K562 (cell line): Measurements from ENCODE around the gene NAV2. TPM values are rescaled to one million over a fixed set of nuclear protein-coding genes. Genes with fewer than 3 reads are reported as not detected.
A peak's percentile ranks its signal among the peaks of the same experiment; 100 is the strongest.

ENCODE experiments used
- ATAC-seq: fragments of 200-7000 bp; cut with Tn5 transposase; 3 replicates; pipeline ENCODE4 v1.9.1; 2020; ENCODE audit warnings: moderate library complexity
- BruUV-seq: library from RNA; stranded (reverse); fragments of 400-500 nt; replicated peaks from 2 replicates; lab custom pipeline; 2021; lab: Mats Ljungman, UMichigan
- CTCF ChIA-PET: fragments of 300-600 bp; formaldehyde crosslinking; extraction: SDS; loops from one replicate; lab custom pipeline; 2021; ENCODE audit warnings: low intra/inter-chr PET ratio; lab: Yijun Ruan, JAX
- POLR2A ChIA-PET: fragments of 300-600, 350-650 bp; sonication (Branson Sonifier 250); formaldehyde crosslinking; extraction: SDS; loops from one replicate; lab custom pipeline; 2021; ENCODE audit warnings: antibody characterized with exemption, inconsistent platforms; lab: Yijun Ruan, JAX
- DNase-seq, 4 experiments: peaks; one replicate each; pipeline versions ENCODE4 v3.0.0 to v3.0.0-alpha.2; 2011 to 2018; ENCODE audit warnings: low spot score in 3 of 4, mixed read lengths in 3 of 4; ENCODE audit errors: extremely low read depth in 1 of 4
- FAIRE-seq: peaks from 2 replicates; lab custom pipeline; 2011; peaks lifted over from hg19 to GRCh38; lab: Jason Lieb, UNC
- H2AFZ ChIP-seq: 2 replicates; pipeline ENCODE4 v1.6.0; 2011; ENCODE audit warnings: low read depth, low read length, control low read depth, inconsistent platforms
- H3K27ac ChIP-seq: fragments of 200-600 bp; 3 replicates; pipeline ENCODE4 v1.8.0; 2011; ENCODE audit warnings: low read depth, mild to moderate bottlenecking, control low read depth, inconsistent platforms, low read length, moderate library complexity, mixed read lengths; ENCODE audit errors: extremely low read depth
- H3K27me3 ChIP-seq, 2 experiments: fragments of 300-600 bp in 1 of 2; 2 replicates in 1 of 2; 3 replicates in 1 of 2; pipeline versions ENCODE4 v1.6.0 to v1.8.0; 2011; ENCODE audit warnings: inconsistent platforms in 2 of 2, low read length in 2 of 2, mild to moderate bottlenecking in 1 of 2, mixed read lengths in 1 of 2, moderate library complexity in 1 of 2; ENCODE audit not compliant: control insufficient read depth in 2 of 2, insufficient read depth in 2 of 2
- H3K36me3 ChIP-seq: fragments of 300-600 bp; 3 replicates; pipeline ENCODE4 v1.8.0; 2011; ENCODE audit warnings: mild to moderate bottlenecking, low read length, inconsistent platforms; ENCODE audit not compliant: control insufficient read depth, insufficient read depth
- H3K4me1 ChIP-seq, 2 experiments: fragments of 200-600 bp in 1 of 2; replicated peaks in 1 of 2; 2 replicates in 1 of 2; 3 replicates in 1 of 2; pipeline versions ENCODE4 v1.5.1 to v1.8.0; 2011; ENCODE audit warnings: inconsistent platforms in 2 of 2, low read length in 2 of 2, mild to moderate bottlenecking in 1 of 2, mixed read lengths in 1 of 2, moderate library complexity in 1 of 2; ENCODE audit not compliant: control insufficient read depth in 2 of 2, insufficient read depth in 2 of 2
- H3K4me2 ChIP-seq: 2 replicates; pipeline ENCODE4 v1.6.1; 2011; ENCODE audit warnings: low read length, control low read depth, inconsistent platforms, mixed read lengths; ENCODE audit not compliant: insufficient read depth
- H3K4me3 ChIP-seq: fragments of 200-600 bp; sonication (generic), shearing (Covaris generic); 2 replicates; pipeline ENCODE4 v1.5.1; 2016; ENCODE audit warnings: control low read depth, inconsistent platforms
- H3K79me2 ChIP-seq: fragments of 200-600 bp; 3 replicates; pipeline ENCODE4 v1.8.0; 2011; ENCODE audit warnings: low read length, inconsistent platforms; ENCODE audit not compliant: control insufficient read depth, insufficient read depth
- H3K9ac ChIP-seq, 2 experiments: 2 replicates each; pipeline versions ENCODE4 v1.6.0 to v1.6.1; 2011; ENCODE audit warnings: low read depth in 2 of 2, low read length in 2 of 2, control low read depth in 1 of 2, inconsistent platforms in 1 of 2, mild to moderate bottlenecking in 1 of 2, mixed read lengths in 1 of 2; ENCODE audit not compliant: insufficient read depth in 1 of 2
- H3K9me1 ChIP-seq: one replicate; pipeline ENCODE4 v1.6.0; 2011; ENCODE audit warnings: inconsistent platforms, mild to moderate bottlenecking, low read length, moderate library complexity; ENCODE audit not compliant: control insufficient read depth, insufficient read depth
- H3K9me3 ChIP-seq: replicated peaks from 2 replicates; pipeline ENCODE4 v1.5.1; 2011; ENCODE audit warnings: low read depth, low read length, inconsistent platforms; ENCODE audit not compliant: control insufficient read depth, insufficient read depth
- H4K20me1 ChIP-seq: replicated peaks from 2 replicates; pipeline ENCODE4 v1.6.1; 2011; ENCODE audit warnings: low read length, inconsistent platforms, mixed read lengths; ENCODE audit not compliant: control insufficient read depth, insufficient read depth
- CREM ChIP-seq: IDR thresholded peaks from 2 replicates; pipeline ENCODE4 v1.6.1; 2014; ENCODE audit warnings: antibody characterized with exemption, low read depth
- DEAF1 ChIP-seq: fragments of 450-650 bp; formaldehyde crosslinking; IDR thresholded peaks from 2 replicates; pipeline ENCODE4 v1.4.0; 2020; ENCODE audit warnings: mild to moderate bottlenecking, moderate library complexity
- RAD21 ChIP-seq, 2 experiments: fragments of 250-450 bp in 1 of 2; fragments of 450-650 bp in 1 of 2; sonication (Bioruptor Pico) in 1 of 2; formaldehyde crosslinking in 1 of 2; IDR thresholded peaks in 1 of 2; conservative IDR thresholded peaks in 1 of 2; 2 replicates each; pipeline versions ENCODE4 v1.4.0 to v1.8.0; 2020 to 2022; ENCODE audit warnings: mild to moderate bottlenecking in 2 of 2, moderate library complexity in 1 of 2
- REST ChIP-seq, 2 experiments: fragments of 450-650 bp; formaldehyde crosslinking in 1 of 2; IDR thresholded peaks; 2 replicates each; pipeline versions ENCODE4 v1.4.0 to v1.6.1; 2014 to 2020; ENCODE audit warnings: mild to moderate bottlenecking in 2 of 2, borderline replicate concordance in 1 of 2, low read depth in 1 of 2
- SPI1 ChIP-seq: IDR thresholded peaks from 2 replicates; pipeline ENCODE4 v1.6.1; 2011; ENCODE audit warnings: low read depth, low read length, control low read depth, borderline replicate concordance
- WGBS: fragments of 100-300 bp; shearing (Covaris generic); methylation state at CpG from one replicate; pipeline ENCODE4 v1.1.6; 2016; ENCODE audit warnings: low coverage, mixed read lengths; ENCODE audit not compliant: insufficient coverage; ENCODE audit errors: missing lambda C conversion rate; 5-methylcytosine and 5-hydroxymethylcytosine counted together
- in situ Hi-C: fragments of 300-500 bp; cut with MboI; formaldehyde crosslinking; loops from 4 replicates; pipeline ENCODE4 v1.15.0; 2018; ENCODE audit warnings: inconsistent platforms, mixed read lengths
- intact Hi-C: fragments of 100-400 bp; cut with micrococcal nuclease; formaldehyde crosslinking; loops from 2 replicates; pipeline ENCODE4 v1.14.2; 2022
- polyA plus RNA-seq, 8 experiments: library from polyadenylated mRNA; depleted of rRNA in 4 of 8; stranded (reverse) in 5 of 8; unstranded in 3 of 8; fragments of >200 nt; fragmentation: Nextera tagmentation in 2 of 8; fragmentation: Illumina TruSeq in 1 of 8; extraction: Ambion mirVana in 2 of 8; extraction: Trizol in 1 of 8; gene quantifications; 2 replicates each; pipeline versions ENCODE4 v1.2.1 to v1.2.3, GENCODE V29; 2011 to 2014; ENCODE audit warnings: inconsistent platforms in 1 of 8, missing spikeins in 1 of 8
- total RNA-seq, 7 experiments: library from RNA; depleted of rRNA in 6 of 7; stranded (reverse); fragments of >200 nt in 6 of 7; fragmentation: Illumina TruSeq in 2 of 7; extraction: Trizol in 2 of 7; gene quantifications; 2 replicates each; pipeline versions ENCODE4 v1.2.1 to v1.2.3, GENCODE V29; 2011 to 2021; ENCODE audit warnings: low replicate concordance in 1 of 7
- TF ChIP-seq, protein P1 (sequence below): fragments of 250-450 bp; sonication (Bioruptor Pico); IDR thresholded peaks from 2 replicates; pipeline ENCODE4 v1.8.0; 2021; ENCODE audit warnings: borderline replicate concordance, mild to moderate bottlenecking, moderate library complexity; ENCODE audit not compliant: poor library complexity, severe bottlenecking
- TF ChIP-seq, protein P2 (sequence below): fragments of 450-650 bp; formaldehyde crosslinking; IDR thresholded peaks from 2 replicates; pipeline ENCODE4 v1.4.0; 2022; ENCODE audit warnings: mild to moderate bottlenecking, moderate library complexity

NAV2 gene
- total and polyA plus RNA-seq, 9 of the 15 experiments (the other 6 are each of a cell fraction or from before 2014, with no cell fraction given), result 0.03 to 0.35 (median 0.05) TPM

DNA sequence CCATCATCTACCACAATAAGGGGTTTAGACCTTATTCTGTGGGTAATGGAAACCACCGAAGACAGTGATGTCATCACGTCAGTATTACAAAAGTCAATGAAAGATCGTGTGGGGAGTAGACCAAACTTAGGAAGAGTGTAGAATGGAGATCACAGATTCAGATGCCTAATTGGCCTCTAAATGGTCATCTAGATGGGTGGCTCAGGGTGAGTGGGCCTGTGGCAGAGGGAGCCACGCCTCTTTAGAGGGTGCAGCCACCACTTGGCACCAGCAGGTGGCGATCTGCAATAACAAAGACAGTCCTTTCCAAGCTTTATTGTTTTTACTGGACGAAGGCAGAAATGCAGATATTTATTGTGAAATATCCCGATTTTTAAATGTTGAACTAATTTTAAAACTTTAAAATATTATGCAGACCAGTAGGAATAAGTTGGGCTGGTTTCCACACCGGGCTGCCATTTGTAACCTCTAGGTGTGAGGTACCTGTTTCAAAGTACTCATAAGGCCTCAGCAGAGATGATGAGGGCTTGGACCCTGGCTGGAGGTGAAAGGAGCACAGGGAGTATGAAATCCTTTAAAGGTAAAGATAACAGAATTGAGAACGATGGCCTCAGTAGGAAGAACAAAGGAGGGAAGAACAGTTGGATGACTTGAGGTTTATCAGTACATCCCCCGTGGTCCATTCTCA, 225.7 kb downstream of the NAV2 start:
- H3K27ac ChIP-seq, result no peak overlapping the region
- H3K4me1 ChIP-seq, result no peaks in the 10 kb centered on the region; a peak in 1 of 5 replicates
- H3K79me2 ChIP-seq, result no peaks in the 10 kb centered on the region
- H3K27me3 ChIP-seq, result peaks cover 8 to 42% of the 10 kb centered on the region in 2 experiments
- in situ Hi-C loops, result loop anchor here (10.0 to 25.0 kb wide), 2 partner anchors 396 to 674 kb away; no protein-coding TSS in a partner anchor
- H3K9ac ChIP-seq, result no peak overlapping the region
- H3K4me3 ChIP-seq, result no peak overlapping the region
- peaks cover 5% of the 10 kb centered on the region; the same call in 1 of the 2 replicates for H4K20me1 ChIP-seq
- no TSS peak for BruUV-seq
- POLR2A ChIA-PET, result no interaction called here
- ATAC-seq (peak; percentile 92), DNase-seq (peak; percentile 70 to 84 (median 79)), FAIRE-seq (peak; percentile 97)
- no peak overlapping the region for H3K4me2 ChIP-seq
- no peaks in the 10 kb centered on the region for H3K36me3 ChIP-seq
- intact Hi-C loops, result loop anchor here (1.0 to 5.0 kb wide), 3 partner anchors 194 to 419 kb away; no protein-coding TSS in a partner anchor
- H2AFZ ChIP-seq, result no peak overlapping the region
- CTCF ChIA-PET, result interaction anchor here (1.1 to 2.2 kb wide), 3 partner anchors 194 to 672 kb away, joined by 3 to 25 read pairs (median 5); no protein-coding TSS in a partner anchor
- H3K9me3 ChIP-seq, result no peaks in the 10 kb centered on the region
- H3K9me1 ChIP-seq, result no peaks in the 10 kb centered on the region
- WGBS, result 10% methylated on average over 10 of the region's 10 CpGs
- TF ChIP-seq DEAF1 (CRISPR knock-in tag), result peak; percentile 71
- peak; percentile 70; the same call in 1 of the 2 replicates for TF ChIP-seq REST (IDR thresholded peaks at IDR 0.05; ENCODE audit: borderline replicate concordance)
- TF ChIP-seq REST (CRISPR knock-in tag; IDR thresholded peaks at IDR 0.05; ENCODE audit: low read depth), result no peak
- TF ChIP-seq, protein P1, sequence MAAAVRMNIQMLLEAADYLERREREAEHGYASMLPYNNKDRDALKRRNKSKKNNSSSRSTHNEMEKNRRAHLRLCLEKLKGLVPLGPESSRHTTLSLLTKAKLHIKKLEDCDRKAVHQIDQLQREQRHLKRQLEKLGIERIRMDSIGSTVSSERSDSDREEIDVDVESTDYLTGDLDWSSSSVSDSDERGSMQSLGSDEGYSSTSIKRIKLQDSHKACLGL, result no peak
- TF ChIP-seq RAD21 (CRISPR knock-in tag; conservative IDR thresholded peaks at IDR 0.05 in 1 of 2, IDR thresholded peaks at IDR 0.05 in 1 of 2), result peak; percentile 75 to 84
- TF ChIP-seq SPI1, result no peak
- TF ChIP-seq CREM, result peak; percentile 28; the same call in 1 of the 2 replicates
- TF ChIP-seq, protein P2, sequence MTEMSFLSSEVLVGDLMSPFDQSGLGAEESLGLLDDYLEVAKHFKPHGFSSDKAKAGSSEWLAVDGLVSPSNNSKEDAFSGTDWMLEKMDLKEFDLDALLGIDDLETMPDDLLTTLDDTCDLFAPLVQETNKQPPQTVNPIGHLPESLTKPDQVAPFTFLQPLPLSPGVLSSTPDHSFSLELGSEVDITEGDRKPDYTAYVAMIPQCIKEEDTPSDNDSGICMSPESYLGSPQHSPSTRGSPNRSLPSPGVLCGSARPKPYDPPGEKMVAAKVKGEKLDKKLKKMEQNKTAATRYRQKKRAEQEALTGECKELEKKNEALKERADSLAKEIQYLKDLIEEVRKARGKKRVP (CRISPR knock-in tag), result no peak
